K562 (cell line): ENCODE measurements around the gene KAT6B.

Experiments
- ARID3A ChIP-seq: IDR thresholded peaks from 2 replicates; pipeline ENCODE4 v1.6.1; 2012; ENCODE audit warnings: low read depth, low read length, improper control_type of control experiment, borderline replicate concordance
- ESRRA ChIP-seq: fragments of 450-650 bp; IDR thresholded peaks from 2 replicates; pipeline ENCODE4 v1.6.1; 2014; ENCODE audit warnings: low read depth, mild to moderate bottlenecking, moderate library complexity, borderline replicate concordance
- HDAC2 ChIP-seq: fragments of 450-650 bp; IDR thresholded peaks from 2 replicates; pipeline ENCODE4 v1.6.1; 2016; ENCODE audit warnings: mild to moderate bottlenecking
- NFRKB ChIP-seq: fragments of 450-650 bp; IDR thresholded peaks from 2 replicates; pipeline ENCODE4 v1.6.1; 2016; ENCODE audit warnings: low read depth
- PKNOX1 ChIP-seq: fragments of 450-650 bp; IDR thresholded peaks from 2 replicates; pipeline ENCODE4 v1.6.1; 2016
- POLR2A ChIP-seq: fragments of 450-650 bp; conservative IDR thresholded peaks from 2 replicates; pipeline ENCODE4 v1.6.1; 2016
- RB1 ChIP-seq: fragments of 450-650 bp; IDR thresholded peaks from 2 replicates; pipeline ENCODE4 v1.6.1; 2017; ENCODE audit warnings: low read depth, mild to moderate bottlenecking
- SRSF3 ChIP-seq: fragments of 200-400 bp; formaldehyde crosslinking; IDR thresholded peaks from 2 replicates; pipeline ENCODE4 v1.6.1; 2016; ENCODE audit warnings: mild to moderate bottlenecking, low read length, moderate library complexity; ENCODE audit not compliant: insufficient read depth
- TAF1 ChIP-seq: IDR thresholded peaks from 2 replicates; pipeline ENCODE4 v1.6.1; 2011; ENCODE audit warnings: mild to moderate bottlenecking, low read length, moderate library complexity; ENCODE audit not compliant: insufficient read depth, control insufficient read depth, severe bottlenecking; ENCODE audit errors: extremely low read depth
- ZNF175 ChIP-seq: fragments of 200-800 bp; sonication (Bioruptor generic); IDR thresholded peaks from 2 replicates; pipeline ENCODE4 v1.6.1; 2016; ENCODE audit warnings: low read depth, mild to moderate bottlenecking, missing genetic modification characterization, missing compliant biosample characterization
- ZNF780A ChIP-seq: fragments of 250-450 bp; sonication (Bioruptor Pico); IDR thresholded peaks from 2 replicates; pipeline ENCODE4 v1.5.0; 2021; ENCODE audit warnings: mild to moderate bottlenecking
- TF ChIP-seq, protein P1 (sequence below): fragments of 150-350 bp; IDR thresholded peaks from 2 replicates; pipeline ENCODE4 v1.6.1; 2014; ENCODE audit warnings: low read depth, mild to moderate bottlenecking, low read length, borderline replicate concordance
- TF ChIP-seq, protein P2 (sequence below), 3 experiments: IDR thresholded peaks in 2 of 3; conservative IDR thresholded peaks in 1 of 3; 2 replicates each; pipeline ENCODE4 v1.5.1; 2011 to 2012; ENCODE audit warnings: low read length in 3 of 3, mild to moderate bottlenecking in 3 of 3, control low read depth in 2 of 3, improper control_type of control experiment in 1 of 3, inconsistent platforms in 1 of 3, low read depth in 1 of 3, mixed read lengths in 1 of 3, moderate library complexity in 1 of 3; ENCODE audit not compliant: insufficient read depth in 2 of 3
- TF ChIP-seq, protein P3 (sequence below): fragments of 250-450 bp; sonication (Bioruptor Pico); IDR thresholded peaks from 2 replicates; pipeline ENCODE4 v1.5.0; 2020; ENCODE audit warnings: mild to moderate bottlenecking

- TF ChIP-seq PKNOX1 (no peak), ESRRA (no peak), ZNF780A (CRISPR knock-in tag) (no peak), RB1 (no peak), SRSF3 (no peak), ZNF175 (CRISPR knock-in tag) (no peak), HDAC2 (no peak), POLR2A (no peak), NFRKB (no peak), TAF1 (no peak), ARID3A (no peak)
- TF ChIP-seq, protein P1, sequence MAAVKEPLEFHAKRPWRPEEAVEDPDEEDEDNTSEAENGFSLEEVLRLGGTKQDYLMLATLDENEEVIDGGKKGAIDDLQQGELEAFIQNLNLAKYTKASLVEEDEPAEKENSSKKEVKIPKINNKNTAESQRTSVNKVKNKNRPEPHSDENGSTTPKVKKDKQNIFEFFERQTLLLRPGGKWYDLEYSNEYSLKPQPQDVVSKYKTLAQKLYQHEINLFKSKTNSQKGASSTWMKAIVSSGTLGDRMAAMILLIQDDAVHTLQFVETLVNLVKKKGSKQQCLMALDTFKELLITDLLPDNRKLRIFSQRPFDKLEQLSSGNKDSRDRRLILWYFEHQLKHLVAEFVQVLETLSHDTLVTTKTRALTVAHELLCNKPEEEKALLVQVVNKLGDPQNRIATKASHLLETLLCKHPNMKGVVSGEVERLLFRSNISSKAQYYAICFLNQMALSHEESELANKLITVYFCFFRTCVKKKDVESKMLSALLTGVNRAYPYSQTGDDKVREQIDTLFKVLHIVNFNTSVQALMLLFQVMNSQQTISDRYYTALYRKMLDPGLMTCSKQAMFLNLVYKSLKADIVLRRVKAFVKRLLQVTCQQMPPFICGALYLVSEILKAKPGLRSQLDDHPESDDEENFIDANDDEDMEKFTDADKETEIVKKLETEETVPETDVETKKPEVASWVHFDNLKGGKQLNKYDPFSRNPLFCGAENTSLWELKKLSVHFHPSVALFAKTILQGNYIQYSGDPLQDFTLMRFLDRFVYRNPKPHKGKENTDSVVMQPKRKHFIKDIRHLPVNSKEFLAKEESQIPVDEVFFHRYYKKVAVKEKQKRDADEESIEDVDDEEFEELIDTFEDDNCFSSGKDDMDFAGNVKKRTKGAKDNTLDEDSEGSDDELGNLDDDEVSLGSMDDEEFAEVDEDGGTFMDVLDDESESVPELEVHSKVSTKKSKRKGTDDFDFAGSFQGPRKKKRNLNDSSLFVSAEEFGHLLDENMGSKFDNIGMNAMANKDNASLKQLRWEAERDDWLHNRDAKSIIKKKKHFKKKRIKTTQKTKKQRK: no peak
- TF ChIP-seq, protein P2, sequence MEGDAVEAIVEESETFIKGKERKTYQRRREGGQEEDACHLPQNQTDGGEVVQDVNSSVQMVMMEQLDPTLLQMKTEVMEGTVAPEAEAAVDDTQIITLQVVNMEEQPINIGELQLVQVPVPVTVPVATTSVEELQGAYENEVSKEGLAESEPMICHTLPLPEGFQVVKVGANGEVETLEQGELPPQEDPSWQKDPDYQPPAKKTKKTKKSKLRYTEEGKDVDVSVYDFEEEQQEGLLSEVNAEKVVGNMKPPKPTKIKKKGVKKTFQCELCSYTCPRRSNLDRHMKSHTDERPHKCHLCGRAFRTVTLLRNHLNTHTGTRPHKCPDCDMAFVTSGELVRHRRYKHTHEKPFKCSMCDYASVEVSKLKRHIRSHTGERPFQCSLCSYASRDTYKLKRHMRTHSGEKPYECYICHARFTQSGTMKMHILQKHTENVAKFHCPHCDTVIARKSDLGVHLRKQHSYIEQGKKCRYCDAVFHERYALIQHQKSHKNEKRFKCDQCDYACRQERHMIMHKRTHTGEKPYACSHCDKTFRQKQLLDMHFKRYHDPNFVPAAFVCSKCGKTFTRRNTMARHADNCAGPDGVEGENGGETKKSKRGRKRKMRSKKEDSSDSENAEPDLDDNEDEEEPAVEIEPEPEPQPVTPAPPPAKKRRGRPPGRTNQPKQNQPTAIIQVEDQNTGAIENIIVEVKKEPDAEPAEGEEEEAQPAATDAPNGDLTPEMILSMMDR (IDR thresholded peaks at IDR 0.05 in 2 of 3, conservative IDR thresholded peaks at IDR 0.05 in 1 of 3; ENCODE audit: insufficient read depth in 2 of 3, low read depth in 1 of 3, low read length in 3 of 3): no peak
- TF ChIP-seq, protein P3, sequence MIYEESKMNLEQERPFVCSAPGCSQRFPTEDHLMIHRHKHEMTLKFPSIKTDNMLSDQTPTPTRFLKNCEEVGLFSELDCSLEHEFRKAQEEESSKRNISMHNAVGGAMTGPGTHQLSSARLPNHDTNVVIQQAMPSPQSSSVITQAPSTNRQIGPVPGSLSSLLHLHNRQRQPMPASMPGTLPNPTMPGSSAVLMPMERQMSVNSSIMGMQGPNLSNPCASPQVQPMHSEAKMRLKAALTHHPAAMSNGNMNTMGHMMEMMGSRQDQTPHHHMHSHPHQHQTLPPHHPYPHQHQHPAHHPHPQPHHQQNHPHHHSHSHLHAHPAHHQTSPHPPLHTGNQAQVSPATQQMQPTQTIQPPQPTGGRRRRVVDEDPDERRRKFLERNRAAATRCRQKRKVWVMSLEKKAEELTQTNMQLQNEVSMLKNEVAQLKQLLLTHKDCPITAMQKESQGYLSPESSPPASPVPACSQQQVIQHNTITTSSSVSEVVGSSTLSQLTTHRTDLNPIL: no peak
Observed at GRCh38 chr10:74868392-74868977, 42.1 kb downstream of the KAT6B start.
